Measurements from ENCODE around the gene TFR2. TPM values are rescaled to one million over a fixed set of nuclear protein-coding genes. Genes with fewer than 3 reads are reported as not detected.
A peak's percentile ranks its signal among the peaks of the same experiment; 100 is the strongest.

The TFR2 gene
- not detected in 2 replicates for total RNA-seq (2014; rRNA removed; shearing (Covaris generic))

DNA sequence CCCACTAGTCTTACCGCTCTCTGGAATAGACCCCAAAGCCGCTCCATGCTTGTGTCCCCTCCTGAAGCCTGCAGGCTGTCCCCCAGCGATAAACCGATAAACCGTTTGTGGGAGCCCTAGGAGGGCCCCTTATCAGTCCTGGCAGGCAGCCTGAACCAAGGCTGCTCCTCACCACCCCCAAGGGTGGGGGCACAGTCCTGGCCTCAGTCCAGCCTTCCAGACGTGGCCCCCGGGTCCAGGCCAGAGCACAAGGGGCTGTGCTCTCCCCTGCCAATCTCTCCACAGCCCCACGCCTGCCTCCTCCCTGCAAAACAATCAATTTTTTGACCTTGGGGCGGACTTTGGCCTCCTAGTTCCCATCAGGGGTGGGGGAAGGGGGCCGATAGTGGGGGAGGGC, at the start of gene TFR2:
Gene TFR2 (minus strand): TSS at position 90 of the 397 bp plus-strand sequence. CDS start 43 bp downstream, at position 47.
- Histone ChIP-seq H3K4me3 (no peak within 1 kb of the TSS), H3K4me1 (replicated peaks) (no peaks in the 10 kb centered on the region)

DNA sequence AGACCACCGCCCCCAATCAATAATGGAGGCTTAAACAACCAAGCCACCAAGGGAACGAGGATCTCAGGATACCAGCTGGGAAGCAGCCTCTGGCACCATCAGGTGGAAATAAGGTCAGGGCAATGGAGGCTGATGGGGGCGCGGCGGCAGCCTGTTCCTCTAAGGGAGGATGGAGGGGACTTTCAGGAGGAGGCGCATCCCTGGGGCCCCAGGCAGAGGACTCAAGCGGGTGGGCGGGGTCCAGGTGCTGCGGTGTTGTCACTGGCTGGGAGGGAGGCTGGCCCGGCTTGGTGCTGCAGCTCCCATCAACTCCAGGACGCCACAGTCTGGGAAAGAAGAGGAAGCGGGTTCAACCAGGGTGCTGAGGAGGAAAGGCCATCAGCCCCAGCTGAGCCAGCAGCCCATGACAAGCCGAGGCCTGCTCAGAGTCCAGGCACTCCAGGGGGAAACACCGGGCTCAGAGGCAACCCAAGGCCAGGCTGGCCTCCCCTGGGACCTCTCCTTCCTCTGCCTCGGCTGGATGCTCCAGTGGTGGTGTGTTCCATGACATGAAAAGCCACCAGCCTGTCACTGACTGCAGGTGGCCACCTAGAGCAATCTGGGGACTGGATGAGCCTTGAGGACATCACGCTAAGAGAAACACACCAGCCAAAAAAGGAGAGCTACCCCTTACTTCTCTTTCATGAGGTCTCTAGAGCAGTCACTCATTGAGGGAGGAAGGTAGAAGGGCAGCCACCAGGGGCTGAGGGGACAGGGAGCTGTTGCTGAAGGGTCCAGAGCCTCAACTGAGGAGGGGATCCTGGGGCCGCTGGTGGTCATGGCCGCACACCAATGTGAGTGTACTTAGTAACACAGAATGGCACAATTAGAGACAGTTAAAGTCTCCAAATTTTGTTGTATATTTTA, 48.1 kb upstream of the TFR2 start:
- Histone ChIP-seq H3K4me1 (replicated peaks) (peaks cover 12% of the 10 kb centered on the region), H3K9me3 (replicated peaks) (no peaks in the 10 kb centered on the region), H3K27me3 (replicated peaks) (no peaks in the 10 kb centered on the region), H3K27ac (no peak overlapping the region), H3K4me3 (no peak overlapping the region), H3K36me3 (peaks cover 45% of the 10 kb centered on the region)
- DNase-seq (ENCODE audit: low read depth in 1 of 2, low spot score in 2 of 2): peak in 1 of 2 experiments; percentile 39

More for the DNA sequence above, at the start of gene TFR2:
- Histone ChIP-seq H3K27ac (no peak within 1 kb of the TSS), H3K27me3 (replicated peaks) (peaks cover 40% of the 10 kb centered on the region), H3K36me3 (no peaks in the 10 kb centered on the region), H3K9me3 (replicated peaks) (no peaks in the 10 kb centered on the region)
- DNase-seq (ENCODE audit: low read depth in 1 of 2, low spot score in 2 of 2): no peak

DNA sequence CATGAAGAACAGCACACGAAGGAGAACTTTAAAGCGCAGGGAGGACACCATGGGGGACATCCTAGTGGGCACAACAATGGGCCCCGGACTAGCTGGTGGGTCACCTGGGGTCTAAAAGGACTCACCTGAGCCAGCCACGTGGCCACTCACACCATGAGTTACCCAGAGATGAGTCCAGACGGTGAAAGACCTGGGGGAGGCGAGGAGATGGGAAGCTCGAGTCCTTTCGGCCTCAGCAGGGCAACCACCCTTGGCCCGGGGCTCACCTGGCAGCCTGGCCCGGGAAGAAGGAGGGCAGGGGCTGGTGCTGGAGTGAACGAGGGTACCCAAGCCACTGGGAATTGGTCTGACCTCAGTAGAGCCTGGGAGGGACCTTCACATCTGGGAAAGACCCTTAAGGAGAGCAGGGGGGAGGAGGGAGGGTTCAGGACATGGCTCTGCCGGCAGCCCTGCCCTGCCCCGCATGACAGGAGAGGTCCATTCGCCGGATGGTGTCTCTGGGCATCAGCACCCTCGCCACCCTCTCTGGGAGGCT, 47.0 kb upstream of the TFR2 start:
- Histone ChIP-seq H3K9me3 (replicated peaks) (no peaks in the 10 kb centered on the region), H3K4me1 (replicated peaks) (peaks cover 12% of the 10 kb centered on the region), H3K4me3 (no peak overlapping the region), H3K36me3 (peaks cover 53% of the 10 kb centered on the region), H3K27me3 (replicated peaks) (no peaks in the 10 kb centered on the region), H3K27ac (no peak overlapping the region)
- no peak for DNase-seq (ENCODE audit: low read depth in 1 of 2, low spot score in 2 of 2)

DNA sequence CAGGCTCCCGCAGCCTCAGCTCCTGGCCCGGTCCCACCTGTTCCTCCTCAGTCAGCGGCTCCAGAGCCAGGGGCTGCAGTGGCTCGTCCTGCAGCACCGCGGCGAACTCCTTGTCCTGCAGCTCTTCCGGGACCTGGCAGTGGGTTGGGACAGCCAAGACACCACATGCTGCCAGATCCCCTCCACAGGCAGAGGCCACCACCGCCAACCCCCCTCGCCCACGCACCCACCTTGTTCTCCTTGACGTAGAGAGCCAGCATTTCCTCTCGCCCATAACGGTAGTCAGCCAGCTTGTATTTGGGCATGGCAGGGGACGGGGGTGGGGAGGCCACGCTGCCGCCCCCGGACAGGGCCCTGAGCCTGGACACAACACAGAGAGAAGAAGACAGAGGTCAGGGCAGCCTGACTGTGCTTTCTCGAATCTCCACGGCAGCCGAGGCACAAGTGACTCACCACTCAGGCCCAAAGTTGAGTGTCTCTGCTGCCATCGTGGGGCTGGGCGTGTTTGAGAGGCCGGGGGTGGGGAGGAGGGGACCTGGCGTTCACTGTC, 46.5 kb upstream of the TFR2 start:
- H3K4me3 ChIP-seq: no peak overlapping the region
- no peaks in the 10 kb centered on the region for H3K9me3 ChIP-seq (replicated peaks)
- DNase-seq (ENCODE audit: low read depth in 1 of 2, low spot score in 2 of 2): no peak
- no peaks in the 10 kb centered on the region for H3K27me3 ChIP-seq (replicated peaks)
- peaks cover 56% of the 10 kb centered on the region for H3K36me3 ChIP-seq
- H3K4me1 ChIP-seq (replicated peaks): peaks cover 11% of the 10 kb centered on the region
- H3K27ac ChIP-seq: no peak overlapping the region

DNA sequence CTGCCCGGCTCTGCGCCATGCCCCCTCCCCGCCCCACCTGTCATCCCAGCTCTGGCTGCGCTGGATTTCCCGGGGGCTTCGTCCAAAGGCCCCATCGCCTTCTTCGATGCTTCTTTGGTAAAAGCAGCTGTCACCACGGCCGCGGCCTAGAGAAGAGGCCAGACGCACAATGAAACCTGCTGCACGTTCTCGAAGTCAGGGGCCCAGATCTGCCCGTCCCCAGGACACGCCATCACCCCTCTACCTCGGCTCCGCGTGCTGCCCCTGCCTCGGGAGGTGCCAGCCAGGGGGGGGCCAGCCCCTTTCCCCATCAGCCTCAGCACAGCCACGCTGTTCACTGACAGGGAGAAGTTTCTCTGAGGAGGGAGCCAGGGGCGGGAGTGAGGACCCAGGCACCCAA, 45.9 kb upstream of the TFR2 start:
- Histone ChIP-seq H3K4me3 (no peak overlapping the region), H3K9me3 (replicated peaks) (no peaks in the 10 kb centered on the region), H3K4me1 (replicated peaks) (peaks cover 10% of the 10 kb centered on the region), H3K36me3 (peaks cover 61% of the 10 kb centered on the region), H3K27ac (no peak overlapping the region), H3K27me3 (replicated peaks) (no peaks in the 10 kb centered on the region)
- DNase-seq (ENCODE audit: low read depth in 1 of 2, low spot score in 2 of 2): peak in 1 of 2 experiments; percentile 42

DNA sequence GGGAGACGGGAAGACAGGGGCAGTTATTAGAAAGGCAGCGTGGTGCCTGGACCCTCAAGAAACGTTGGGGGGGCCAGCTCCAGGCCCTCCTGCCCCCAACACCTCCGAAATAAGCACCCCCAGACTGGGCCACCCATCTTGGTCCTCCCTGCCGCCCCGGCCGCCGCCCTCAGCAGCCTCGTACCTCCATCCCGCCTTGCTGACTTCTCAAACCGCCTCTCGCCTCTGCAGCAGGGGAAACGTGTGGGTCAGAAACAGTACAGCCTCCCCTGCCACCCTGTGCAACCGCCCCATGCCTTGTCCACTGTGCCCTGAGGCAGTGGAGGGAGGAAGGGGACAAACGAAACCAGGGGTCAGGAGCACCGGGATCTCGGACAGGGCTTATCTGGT, 45.5 kb upstream of the TFR2 start:
- Histone ChIP-seq H3K36me3 (peaks cover 61% of the 10 kb centered on the region), H3K4me1 (replicated peaks) (peaks cover 9% of the 10 kb centered on the region), H3K4me3 (no peak overlapping the region), H3K27me3 (replicated peaks) (no peaks in the 10 kb centered on the region), H3K27ac (no peak overlapping the region), H3K9me3 (replicated peaks) (no peaks in the 10 kb centered on the region)
- DNase-seq (ENCODE audit: low read depth in 1 of 2, low spot score in 2 of 2): peak in 1 of 2 experiments; percentile 43

DNA sequence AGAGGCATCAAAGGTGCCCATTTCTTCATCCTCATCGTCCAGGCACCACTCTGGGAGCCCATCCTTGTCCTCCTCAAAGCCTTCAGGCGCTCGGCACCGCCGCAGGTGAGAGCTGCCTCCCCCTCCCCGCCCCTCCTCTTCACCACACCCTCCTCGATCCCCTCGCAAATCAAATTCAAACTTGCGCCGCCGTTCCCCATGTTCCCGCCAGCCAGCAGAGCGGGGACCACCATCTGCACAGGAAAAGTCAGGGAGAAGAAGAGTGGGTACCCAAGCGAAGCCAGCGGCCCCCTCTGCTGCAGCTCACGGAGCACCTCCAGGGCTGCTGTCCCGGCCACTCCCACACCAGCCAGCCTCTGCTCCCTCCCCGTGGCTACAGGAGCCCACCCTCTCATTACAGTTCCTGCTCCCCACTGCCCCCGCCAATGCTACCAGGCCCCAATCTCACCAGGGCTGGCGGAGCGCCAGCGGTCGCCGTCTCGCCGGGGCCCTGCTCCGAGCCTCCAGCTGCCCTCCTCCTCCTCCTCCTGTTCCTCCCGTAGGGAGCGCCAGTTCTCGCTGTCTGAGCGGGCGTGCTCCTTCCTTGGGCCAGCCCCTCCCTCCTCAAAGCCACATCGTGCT, 45.0 kb upstream of the TFR2 start:
- no peak overlapping the region for H3K4me3 ChIP-seq
- H3K4me1 ChIP-seq (replicated peaks): 0 out of 2 replicates have a peak, but pooled peaks cover 5% of the 10 kb centered on the region
- H3K27ac ChIP-seq: no peak overlapping the region
- peaks cover 65% of the 10 kb centered on the region for H3K36me3 ChIP-seq
- H3K9me3 ChIP-seq (replicated peaks): no peaks in the 10 kb centered on the region
- DNase-seq (ENCODE audit: low read depth in 1 of 2, low spot score in 2 of 2): peak in 1 of 2 experiments; percentile 40
- no peaks in the 10 kb centered on the region for H3K27me3 ChIP-seq (replicated peaks)

DNA sequence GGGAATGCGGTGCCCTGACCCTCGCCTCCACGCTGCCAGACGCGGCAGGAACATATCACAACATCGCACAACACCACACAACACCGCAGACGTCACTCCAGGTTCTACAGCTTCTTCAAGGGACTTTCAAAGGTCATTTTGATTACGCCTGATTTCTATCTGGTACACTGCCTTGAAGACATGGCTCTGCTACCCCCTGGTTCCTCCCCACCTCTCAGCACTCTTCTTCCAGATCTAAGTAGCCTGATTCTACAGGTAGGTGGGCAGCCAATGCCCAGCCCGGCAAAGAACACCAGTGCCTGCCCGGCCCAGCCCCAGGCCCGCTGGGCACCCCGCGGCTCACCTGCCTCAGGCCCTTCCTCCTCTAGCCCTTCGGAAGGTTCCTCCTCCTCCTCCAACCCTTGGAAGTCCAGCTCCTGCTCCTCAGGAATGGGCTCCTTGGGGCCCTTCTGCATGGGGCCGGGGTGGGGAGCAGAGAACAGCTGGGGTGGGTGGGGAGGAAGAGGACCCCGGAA, 44.3 kb upstream of the TFR2 start:
- Histone ChIP-seq H3K27me3 (replicated peaks) (no peaks in the 10 kb centered on the region), H3K36me3 (peaks cover 69% of the 10 kb centered on the region), H3K4me3 (no peak overlapping the region), H3K27ac (no peak overlapping the region), H3K9me3 (replicated peaks) (no peaks in the 10 kb centered on the region), H3K4me1 (replicated peaks) (0 out of 2 replicates have a peak, but pooled peaks cover 5% of the 10 kb centered on the region)
- no peak for DNase-seq (ENCODE audit: low read depth in 1 of 2, low spot score in 2 of 2)

DNA sequence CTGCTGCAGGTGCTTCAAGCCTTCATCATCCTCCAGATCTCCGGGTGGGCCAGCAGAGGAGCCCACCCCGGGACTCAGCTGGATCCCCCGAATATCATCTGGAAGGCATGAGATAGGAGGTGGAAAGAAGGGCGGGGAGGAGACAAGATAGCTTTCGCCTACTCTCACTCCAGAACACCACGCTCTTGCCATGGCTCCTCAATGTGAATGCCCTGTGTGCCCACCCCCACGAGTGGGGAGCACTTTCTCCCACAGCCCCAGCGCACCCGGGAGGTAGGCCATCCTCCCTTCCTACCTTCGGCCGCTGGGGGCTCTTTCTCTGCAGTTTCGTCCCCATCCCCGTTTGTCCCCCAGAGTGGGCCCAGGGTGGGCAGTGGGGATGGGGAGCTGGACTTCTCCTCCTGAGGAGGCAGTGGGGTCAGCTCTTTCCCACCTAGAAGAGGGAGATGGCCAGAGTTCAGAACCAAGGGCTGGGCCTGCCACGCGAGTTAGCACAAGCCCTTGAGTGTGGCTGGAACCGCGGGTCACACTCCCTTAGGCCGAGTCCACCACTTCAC, 43.8 kb upstream of the TFR2 start:
- Histone ChIP-seq H3K27ac (no peak overlapping the region), H3K4me3 (no peak overlapping the region), H3K36me3 (peaks cover 75% of the 10 kb centered on the region), H3K27me3 (replicated peaks) (no peaks in the 10 kb centered on the region), H3K9me3 (replicated peaks) (no peaks in the 10 kb centered on the region), H3K4me1 (replicated peaks) (0 out of 2 replicates have a peak, but pooled peaks cover 5% of the 10 kb centered on the region)
- no peak for DNase-seq (ENCODE audit: low read depth in 1 of 2, low spot score in 2 of 2)

DNA sequence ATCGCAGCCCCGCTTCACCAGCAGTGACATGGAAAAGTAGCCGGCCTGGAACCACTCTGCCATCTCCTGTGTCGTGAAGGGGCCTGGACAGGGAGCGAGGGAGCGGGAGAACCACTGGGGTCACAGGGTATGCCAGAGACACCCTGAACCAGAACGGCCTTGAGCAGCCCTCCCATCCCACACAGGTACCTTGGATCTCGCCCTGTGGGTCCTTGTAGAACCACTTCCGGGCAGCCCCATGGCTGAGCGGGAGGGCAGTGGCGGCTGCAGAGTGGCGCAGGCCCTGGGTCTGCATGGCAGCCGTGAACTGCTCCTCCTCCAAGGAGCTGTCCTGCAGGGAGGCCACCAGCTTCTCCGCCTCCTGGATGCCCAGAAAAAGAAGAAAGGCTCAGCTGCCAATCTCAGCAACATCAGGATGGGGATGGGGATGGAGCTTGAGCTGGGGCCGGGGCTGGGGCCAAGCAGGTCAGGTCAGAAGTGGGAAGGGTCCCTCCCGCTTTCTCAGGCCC, 43.2 kb upstream of the TFR2 start:
- DNase-seq (ENCODE audit: low read depth in 1 of 2, low spot score in 2 of 2): peak in 1 of 2 experiments; percentile 40
- Histone ChIP-seq H3K27ac (no peak overlapping the region), H3K27me3 (replicated peaks) (no peaks in the 10 kb centered on the region), H3K4me3 (no peak overlapping the region), H3K36me3 (peaks cover 78% of the 10 kb centered on the region), H3K4me1 (replicated peaks) (0 out of 2 replicates have a peak, but pooled peaks cover 5% of the 10 kb centered on the region), H3K9me3 (replicated peaks) (no peaks in the 10 kb centered on the region)

DNA sequence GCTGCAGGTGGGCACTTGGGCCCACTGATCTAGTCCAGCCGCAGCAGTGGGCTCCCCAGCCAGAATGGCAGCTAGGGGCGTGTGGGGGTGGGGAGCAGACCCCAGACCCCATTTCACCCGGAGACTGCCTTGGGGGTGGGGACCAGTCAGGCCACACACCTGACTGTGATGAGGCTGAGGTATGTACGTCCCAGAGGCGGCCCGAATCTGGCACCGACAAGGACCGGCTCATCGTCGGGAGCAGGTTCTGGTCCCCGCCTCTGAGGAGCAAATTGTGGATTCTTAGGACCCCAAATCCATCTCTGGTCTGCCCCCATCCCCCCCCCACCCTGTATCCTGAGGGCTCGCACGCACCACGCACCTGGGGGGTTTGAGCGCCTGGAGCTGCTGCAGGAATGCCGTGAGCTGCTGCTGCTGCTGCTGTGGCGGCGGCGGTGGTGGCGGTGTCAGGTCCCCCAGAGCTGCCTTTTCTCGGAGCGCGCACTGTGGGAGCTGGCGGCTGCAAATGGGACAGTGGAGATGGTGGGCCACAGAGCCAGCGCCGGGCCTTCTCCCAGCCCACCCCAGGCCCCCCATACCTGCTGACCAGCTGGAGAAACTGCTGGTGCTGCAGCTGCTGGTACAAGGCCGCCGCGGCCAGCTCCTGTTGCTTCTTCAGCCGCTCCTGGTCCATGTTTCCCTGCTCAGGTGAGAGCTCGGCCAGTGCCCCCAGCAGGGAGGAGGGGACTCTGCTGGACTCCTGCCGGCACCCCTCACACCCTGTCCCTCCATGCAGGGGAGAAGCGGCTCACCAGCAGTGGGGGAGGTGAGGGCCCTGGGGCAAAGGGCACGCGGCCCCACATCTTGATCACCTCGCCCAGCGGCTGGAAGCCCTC, 42.5 kb upstream of the TFR2 start:
- DNase-seq (ENCODE audit: low read depth in 1 of 2, low spot score in 2 of 2): no peak
- peaks cover 85% of the 10 kb centered on the region for H3K36me3 ChIP-seq
- 0 out of 2 replicates have a peak, but pooled peaks cover 5% of the 10 kb centered on the region for H3K4me1 ChIP-seq (replicated peaks)
- H3K9me3 ChIP-seq (replicated peaks): no peaks in the 10 kb centered on the region
- no peak overlapping the region for H3K27ac ChIP-seq
- no peaks in the 10 kb centered on the region for H3K27me3 ChIP-seq (replicated peaks)
- H3K4me3 ChIP-seq: no peak overlapping the region

DNA sequence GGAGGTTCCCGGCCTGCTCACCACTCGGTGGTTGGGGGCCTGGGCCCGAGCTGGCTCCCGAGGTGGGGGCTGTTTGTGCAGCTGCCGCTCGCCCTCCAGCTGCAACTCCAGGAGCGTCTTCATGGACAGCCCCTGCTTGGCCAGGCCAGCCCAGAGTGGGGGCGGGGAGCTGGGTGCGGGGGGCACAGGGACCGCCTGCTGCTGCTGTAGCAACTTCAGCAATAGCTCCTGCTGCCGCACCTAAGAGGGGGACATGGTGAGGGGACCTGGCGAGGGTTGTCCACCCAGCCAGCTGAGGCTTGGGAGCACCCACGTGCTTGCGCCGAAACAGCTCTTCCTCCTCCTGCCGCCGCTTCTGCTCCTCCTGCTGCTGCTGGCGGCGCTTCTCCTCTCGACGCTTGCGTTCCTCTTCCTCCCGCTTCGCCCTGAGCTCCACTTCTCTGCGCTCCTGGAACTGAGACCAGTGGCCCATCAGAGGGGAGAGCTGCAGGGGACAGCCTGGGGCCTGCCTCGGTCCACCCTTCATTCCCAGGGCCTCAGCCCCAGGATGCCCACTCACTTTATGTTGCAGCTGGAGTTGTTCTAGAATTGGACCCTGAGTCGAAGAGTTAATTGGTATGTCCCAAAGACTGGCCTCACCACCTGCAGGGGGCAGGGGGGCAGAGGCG, 41.8 kb upstream of the TFR2 start:
- no peak for DNase-seq (ENCODE audit: low read depth in 1 of 2, low spot score in 2 of 2)
- peaks cover 87% of the 10 kb centered on the region for H3K36me3 ChIP-seq
- H3K27me3 ChIP-seq (replicated peaks): no peaks in the 10 kb centered on the region
- no peaks in the 10 kb centered on the region for H3K9me3 ChIP-seq (replicated peaks)
- H3K4me1 ChIP-seq (replicated peaks): 0 out of 2 replicates have a peak, but pooled peaks cover 5% of the 10 kb centered on the region
- H3K27ac ChIP-seq: no peak overlapping the region
- H3K4me3 ChIP-seq: no peak overlapping the region

Measured in SJSA1 (cell line).